Left renal pelvis (tissue), 4 donors: ENCODE measurements around the gene INTS4. TPM values are rescaled to one million over a fixed set of nuclear protein-coding genes. Genes with fewer than 3 reads are reported as not detected.
"Not testable (repeated sequence)": the region's sequence is repeated elsewhere in the genome, so short reads cannot be mapped to it uniquely, and the experiment has no call there.

Source experiments
- DNase-seq, 4 donors: peaks; one replicate each; pipeline ENCODE4 v3.0.0-alpha.2; 2013; ENCODE audit warnings: low read depth in 4 of 4, low spot score in 3 of 4
- polyA plus RNA-seq, 4 donors: library from polyadenylated mRNA; unstranded; fragments of 120-200 nt; gene quantifications; one replicate each; pipeline ENCODE4 v1.2.1, GENCODE V29; 2013; ENCODE audit not compliant: insufficient read length in 4 of 4

Gene INTS4
- polyA plus RNA-seq, 4 donors: 30.5 to 52.4 (median 42.9) TPM

DNA sequence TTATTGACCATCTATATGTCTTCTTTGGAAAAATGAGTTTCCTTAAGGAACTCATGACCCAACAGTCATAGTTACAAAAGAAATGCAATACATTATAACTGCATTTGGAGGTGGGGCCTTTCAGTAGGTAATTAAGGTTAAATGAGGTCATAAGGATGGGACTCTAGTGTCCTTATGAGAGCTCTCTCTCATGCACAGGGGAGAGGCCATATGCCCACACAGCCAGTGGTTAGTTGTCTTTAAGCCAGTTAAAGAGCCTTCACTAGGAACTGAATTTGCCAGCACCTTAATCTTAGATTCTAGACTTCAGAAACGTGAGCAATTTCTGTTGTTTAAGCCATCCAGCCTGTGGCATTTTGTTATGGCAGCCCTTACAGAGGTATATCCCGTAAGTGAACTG is 27.3 kb downstream of the INTS4 start:
- DNase-seq: no peak

DNA sequence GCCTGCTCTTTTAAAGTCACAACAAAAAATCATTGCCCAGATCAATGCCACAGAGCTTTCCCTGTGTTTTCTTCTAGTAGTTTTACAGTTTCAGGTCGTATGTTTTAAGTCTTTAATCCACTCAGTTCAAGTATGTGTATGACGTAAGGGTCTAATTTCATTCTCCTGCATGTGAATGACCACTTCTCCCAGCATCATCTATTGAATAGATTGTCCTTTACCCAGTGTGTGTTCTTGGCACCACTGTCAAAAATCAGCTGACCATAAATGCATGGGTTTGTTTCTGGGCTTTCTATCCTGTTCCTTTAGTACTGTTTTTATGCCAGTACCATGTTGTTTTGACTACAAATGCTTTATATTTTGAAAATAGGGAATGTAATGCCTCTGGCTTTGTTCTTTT is 28.1 kb downstream of the INTS4 start:
- DNase-seq: no peak

DNA sequence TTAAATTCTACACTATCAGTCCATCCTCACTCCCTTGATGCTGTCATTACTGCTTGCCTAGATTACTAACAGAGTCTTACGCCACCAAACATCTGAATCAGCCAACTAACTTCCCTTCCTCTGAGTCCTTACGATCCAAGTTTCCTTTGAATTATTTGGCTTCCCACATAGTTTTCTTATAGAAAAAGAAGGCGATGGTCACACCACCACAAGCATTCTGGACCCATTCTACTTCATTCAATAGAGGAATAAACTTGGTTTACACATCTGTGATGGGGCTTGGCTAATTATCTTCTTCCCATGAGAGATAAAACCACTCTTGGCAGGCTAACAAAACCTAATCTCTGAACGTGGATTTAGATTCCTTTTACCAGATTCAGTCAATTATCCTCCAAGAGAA is 35.0 kb downstream of the INTS4 start:
- DNase-seq: no peak

DNA sequence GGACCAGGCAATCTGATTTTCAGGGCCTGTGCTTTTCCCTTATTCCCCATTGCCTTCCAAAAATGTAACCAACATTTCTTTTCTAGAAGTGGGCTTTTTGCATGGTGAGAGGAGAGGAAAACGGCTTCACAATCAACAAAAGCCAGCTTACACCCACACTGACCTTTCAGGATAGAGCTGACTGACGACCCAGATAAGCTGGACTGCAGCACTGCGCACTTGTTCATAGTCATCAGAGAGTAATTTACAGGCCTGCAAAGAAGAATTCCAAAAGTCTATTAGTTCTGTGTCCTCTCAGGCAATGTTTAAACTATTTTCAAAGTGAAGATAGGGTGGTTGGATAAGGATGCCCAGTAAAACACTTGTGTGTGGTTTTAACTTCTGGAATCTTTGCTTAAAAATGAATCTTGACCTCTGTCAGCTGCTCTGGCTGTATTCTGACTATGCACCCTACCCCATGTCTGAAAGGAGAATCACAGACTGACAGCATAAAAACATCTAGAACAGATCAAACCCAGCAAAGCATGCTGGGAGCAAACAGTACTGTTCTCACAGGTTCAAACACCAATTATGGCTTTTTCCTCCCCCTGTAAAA is 35.8 kb downstream of the INTS4 start:
- not testable (repeated sequence) for DNase-seq

DNA sequence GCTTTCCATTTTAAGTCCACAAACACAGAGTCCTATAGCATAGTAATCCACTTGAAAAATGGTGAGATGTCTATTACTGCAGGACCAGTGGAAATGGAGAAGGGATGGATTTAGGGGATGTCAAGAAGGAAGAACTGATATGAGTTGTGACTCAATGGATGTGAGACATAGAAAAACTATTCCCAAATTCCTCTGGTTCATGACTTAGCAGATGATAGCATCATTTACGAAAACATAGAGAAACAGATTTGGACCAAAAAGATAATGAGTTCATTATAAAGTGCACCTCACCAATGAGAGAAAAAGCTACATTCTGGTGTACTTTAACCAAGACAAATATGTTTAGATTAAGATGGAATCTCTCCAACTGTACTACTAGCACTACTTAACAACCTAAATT is 51.2 kb downstream of the INTS4 start:
- not testable (repeated sequence) for DNase-seq

DNA sequence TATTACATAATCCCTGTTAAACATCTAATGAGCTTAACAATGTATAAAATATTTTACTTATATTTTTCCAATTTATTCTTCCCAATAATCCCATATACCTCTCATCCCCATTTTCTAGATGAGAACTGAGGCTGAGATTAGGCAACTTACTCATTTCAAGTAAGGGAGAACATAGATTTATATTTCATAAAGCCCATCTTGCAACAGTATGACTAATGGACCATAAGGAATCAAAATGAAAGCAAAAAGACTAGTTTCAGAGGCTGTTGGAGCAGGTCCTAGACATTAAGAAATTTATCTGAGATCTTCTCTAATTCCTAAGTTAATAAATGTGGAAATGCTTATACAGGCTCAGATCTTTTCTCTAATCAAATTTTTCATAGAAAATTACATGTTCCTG is 52.0 kb downstream of the INTS4 start:
- not testable (repeated sequence) for DNase-seq

DNA sequence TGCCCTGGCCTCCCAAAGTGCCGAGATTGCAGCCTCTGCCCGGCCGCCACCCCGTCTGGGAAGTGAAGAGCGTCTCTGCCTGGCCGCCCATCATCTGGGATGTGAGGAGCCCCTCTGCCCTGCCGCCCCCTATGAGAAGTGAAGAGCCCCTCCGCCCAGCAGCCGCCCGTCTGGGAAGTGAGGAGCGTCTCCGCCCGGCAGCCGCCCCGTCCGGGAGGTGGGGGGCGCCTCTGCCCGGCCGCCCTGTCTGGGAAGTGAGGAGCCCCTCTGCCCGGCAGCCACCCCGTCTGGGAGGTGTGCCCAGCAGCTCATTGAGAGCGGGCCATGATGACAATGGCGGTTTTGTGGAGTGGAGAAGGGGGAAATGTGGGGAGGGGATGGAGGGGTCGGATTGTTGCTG is 60.9 kb downstream of the INTS4 start:
- DNase-seq: not testable (repeated sequence)

DNA sequence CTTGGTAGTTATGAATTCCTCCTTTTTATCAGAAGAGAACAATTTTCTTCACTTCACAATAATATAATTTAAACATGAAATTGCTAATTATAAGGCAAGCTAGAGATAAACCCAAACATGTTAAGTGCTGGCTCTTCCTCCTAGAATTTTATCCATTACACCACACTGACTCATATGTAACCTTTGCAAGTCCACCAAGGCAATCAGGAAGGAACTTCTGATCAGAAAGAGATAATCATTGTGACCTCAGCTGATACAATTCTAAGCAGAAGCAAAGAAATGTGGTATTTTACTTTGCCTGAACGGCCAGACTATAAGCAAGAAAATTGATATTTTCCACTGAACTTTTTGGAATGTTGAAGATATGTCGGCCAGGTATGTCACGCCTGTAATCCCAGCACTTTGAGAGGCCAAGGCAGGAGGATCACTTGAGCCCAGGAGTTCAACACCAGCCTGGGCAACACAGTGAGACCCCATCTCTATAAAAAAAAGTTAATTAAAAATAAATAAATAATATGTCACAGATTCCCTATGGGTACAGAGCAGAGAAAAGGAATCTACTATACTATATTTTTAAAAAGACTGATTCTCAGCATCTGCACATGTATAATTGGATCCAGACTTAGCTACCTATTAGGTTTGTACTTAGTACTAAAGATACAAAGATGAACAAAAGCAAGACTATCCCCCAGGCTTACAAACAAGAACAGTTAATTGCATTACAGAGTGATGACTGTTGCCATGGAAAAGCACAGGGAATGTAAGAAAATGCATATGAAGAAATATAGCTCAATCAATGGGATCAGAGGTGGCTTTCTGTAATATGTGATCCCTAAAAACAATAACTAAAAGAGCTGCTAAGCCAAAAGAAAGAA is 63.9 kb downstream of the INTS4 start:
- DNase-seq: not testable (repeated sequence)

DNA sequence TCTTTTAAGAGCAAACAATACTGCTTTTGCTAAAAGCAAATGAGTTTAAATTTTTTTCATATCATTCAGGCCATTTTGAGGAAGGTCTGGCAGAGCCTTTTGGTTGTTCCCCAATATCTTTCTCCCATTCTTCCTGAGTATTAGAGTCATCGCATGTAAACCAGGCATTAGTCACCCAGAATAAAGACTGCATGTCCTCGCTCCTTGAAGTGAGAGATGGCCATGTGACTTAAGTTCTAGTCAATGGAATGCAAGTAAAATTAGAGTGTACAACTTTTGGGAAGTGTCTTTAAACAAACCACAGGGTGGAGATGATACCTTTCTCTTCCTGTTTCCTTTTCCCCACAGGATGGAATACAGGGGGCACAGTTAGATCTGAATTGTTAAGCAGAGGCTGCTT is 76.8 kb downstream of the INTS4 start:
- DNase-seq: not testable (repeated sequence)

DNA sequence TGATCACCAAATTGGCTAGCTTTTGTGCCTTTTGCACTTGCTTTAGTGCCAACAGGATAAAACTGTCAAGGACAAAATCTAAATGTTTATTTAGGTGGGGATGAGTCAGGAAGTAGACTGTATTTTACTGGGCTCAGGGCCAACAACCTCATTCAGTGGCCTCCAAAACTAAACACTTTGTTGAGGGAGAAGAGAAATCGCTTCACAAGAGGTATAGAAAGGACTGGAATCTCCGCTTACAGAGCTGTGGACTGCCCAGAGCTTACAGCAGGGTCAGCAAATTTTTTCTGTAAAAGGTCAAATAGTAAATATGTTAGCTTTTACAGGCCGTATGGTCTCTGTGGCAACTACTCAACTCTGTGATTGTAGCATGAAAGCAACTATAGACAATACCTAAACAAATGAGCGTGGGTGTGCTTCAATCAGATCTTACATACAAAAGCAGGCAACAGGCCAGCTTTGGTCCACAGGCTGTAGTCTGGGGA is 80.1 kb downstream of the INTS4 start:
- peak in 1 of 4 donors; percentile 12 for DNase-seq

DNA sequence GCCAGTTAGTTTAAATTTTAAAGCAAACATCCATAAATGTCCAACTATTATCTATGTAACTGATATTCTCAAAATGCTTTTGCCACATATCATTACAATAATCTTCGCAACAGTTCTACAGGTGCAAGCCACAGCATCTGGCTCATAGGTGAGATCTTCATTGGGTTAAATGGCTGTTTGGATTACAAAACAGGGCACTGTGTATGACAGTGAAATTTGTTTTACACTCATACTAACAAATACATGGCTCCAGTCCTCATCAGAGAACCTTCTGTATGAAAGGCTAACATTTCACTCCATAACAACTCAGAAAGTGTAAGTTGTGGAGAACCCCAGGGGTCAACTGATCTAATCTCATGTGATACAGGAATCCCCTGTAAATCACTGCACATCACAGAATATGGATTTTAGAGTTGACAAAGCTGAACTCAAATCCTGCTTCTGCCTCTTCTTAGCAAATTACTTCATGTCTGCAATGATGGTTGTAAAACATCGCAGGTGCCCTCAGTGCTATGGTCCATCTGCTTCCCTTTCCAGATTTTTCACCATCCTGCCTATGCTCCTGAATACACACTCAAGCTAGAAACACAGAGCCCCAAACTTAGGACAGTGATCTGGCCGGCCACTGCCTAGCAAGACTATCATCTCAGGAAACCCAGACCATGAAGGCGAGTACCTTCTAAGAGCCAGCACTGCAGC is 80.7 kb downstream of the INTS4 start:
- not testable (repeated sequence) for DNase-seq

DNA sequence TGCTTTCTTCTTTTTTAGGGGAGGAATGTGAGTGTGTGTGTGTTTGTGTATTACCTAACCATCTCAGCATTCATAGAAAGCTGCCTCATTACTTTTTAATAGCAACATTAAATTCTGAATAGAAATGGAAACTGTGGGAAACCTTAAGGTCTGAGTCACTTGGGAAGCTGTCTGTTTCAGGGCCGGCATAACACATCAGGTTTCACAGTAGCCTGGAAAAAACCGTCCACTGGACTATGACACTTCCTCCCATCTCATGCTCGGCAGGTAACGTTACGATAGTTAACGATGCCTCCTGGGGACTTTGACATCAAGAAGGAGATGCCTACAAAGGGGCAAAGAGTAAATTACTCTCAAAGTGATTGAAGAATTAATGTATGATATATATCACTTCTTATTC is 83.6 kb downstream of the INTS4 start:
- not testable (repeated sequence) for DNase-seq

DNA sequence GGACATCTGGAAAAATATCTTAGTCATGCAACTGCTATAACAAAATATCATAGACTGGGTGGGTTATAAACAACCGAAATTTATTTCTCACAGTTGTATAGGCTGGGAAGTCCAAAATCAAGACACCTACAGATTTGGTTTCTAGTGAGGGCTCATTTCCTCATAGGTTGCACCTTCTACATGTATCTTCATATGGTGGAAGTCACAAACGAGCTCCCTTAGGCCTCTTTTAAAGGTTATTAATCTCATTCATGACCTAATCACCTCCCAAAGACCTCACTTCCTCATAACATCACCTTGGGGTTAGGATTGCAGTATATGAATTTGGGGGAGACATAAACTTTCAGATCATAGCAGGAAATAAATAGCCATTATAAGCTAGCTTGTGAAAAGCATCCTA is 85.2 kb downstream of the INTS4 start:
- no peak for DNase-seq

DNA sequence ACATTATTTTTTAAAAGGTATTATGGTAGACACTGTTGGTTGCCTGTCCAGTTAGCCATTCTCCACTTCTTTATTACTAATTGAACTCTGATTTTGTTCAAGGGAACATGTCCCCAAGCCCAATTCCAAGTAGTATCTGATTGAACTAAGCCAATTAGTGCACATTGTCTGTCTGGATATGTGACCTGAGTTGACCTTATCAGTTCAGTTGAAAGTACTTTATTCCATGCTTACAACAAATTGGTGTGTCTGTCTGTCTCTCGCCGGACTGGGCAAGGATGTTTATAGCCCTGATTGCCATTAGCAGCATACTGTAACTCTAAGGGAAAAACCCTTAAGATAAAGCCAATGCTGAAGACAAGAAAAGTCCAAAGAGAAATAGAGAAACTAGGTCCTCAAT is 85.6 kb downstream of the INTS4 start:
- DNase-seq: no peak

DNA sequence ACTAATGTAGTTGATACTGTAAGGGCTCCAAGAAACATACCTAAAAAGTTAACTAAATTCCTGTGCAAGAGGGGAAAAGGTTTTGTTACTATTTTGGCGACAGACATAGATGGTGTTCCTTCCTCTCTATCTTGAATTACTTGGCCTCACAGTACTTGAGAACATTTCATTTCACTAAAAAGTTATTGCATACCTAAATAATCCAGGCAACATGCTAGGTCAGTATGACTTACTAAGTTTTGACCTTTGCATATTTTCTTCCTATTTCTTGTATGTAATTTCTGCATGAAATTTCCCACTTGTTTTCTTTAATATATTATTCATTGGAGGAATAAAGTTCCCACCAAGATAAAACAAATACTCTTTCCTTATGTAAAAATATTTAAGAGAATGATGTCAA is 99.5 kb downstream of the INTS4 start:
- DNase-seq: not testable (repeated sequence)

DNA sequence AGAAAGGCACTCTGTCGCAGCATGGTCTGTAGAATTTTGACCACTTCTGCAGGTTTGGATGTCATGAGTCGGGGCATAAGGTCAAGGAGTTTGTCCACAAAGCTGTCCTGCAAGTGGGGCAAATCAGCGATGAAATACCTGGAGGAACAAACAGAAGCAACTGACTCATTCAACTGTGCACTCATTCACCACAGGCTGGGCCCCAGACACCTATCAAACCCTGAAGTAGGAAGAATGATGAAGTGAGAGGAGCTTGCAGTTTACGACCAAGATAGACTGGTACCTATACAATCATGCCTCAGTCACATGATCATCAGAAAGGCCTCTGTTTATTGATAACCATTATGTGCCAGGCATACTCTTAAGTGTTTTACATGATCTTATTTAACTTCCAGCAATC is 102.8 kb downstream of the INTS4 start:
- not testable (repeated sequence) for DNase-seq

DNA sequence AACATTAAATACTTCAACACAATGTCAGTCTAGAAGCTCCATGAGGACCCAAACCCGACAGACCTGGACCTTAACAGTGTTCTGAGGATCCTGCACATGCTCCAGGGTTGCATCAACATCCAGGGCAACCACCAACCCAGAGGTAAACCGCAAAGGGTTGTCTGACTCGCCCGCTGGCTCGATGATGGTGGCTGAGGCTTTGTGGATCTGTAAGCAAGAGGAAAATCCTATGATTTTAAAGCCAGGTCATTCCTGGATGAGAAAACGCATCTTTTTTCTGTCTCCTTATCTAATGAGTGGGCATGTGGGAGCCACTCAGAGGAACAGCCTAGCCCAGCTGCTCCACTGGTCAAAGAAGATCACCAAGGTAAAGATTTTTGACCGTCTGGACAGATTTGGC is 103.2 kb downstream of the INTS4 start:
- not testable (repeated sequence) for DNase-seq

DNA sequence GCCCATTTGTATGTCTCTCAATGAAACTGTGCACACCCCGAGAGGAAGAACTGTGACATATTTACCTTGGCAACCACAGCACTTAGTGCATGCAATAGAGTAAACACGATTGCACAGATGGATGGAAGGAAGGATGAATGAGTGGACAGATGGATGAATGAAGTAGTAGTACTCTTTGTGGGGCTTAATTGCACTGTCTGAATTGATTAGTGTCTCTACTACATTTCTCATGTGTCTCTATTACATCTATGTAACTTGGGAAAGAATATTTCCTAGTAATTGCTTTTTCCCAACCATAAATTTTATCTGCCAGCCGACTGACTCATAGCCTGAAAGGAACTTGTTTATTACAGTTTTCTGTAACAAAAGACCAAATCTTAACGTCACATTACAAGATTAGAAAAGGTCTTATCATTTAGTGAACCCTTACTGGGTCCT is 103.8 kb downstream of the INTS4 start:
- not testable (repeated sequence) for DNase-seq

DNA sequence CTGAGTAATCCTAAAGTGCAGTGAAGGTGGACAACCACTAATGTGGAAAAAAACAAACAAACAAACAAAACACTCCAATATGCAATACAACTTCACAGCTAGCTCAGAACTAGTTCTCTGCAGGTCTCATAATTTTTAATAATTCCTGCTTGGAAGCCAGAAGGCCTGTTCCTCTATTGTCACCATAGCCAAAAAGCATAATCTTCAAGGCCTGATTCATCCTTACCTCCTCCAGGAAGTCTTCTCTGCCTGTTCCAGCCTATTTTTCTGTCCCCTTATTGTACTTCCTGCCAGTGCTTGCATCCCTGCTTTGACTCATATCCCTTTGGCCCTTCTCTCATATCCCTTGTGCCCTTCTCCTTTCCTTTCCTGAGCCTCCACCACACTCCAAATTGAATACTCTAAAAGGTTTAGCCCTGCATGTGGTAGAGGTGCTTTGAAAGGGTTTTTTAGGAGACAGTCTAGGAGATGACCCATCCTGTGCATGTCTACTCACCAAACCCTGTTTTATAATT is 104.3 kb downstream of the INTS4 start:
- DNase-seq: not testable (repeated sequence)

DNA sequence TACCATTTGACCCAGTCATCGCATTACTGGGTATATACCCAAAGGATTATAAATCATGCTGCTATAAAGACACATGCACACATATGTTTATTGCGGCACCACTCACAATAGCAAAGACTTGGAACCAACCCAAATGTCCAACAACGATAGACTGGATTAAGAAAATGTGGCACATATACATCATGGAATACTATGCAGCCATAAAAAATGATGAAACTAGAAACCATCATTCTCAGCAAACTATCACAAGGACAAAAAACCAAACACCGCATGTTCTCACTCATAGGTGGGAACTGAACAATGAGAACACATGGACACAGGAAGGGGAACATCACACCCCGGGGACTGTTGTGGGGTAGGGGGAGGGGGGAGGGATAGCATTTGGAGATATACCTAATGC is 105.4 kb downstream of the INTS4 start:
- DNase-seq: not testable (repeated sequence)

DNA sequence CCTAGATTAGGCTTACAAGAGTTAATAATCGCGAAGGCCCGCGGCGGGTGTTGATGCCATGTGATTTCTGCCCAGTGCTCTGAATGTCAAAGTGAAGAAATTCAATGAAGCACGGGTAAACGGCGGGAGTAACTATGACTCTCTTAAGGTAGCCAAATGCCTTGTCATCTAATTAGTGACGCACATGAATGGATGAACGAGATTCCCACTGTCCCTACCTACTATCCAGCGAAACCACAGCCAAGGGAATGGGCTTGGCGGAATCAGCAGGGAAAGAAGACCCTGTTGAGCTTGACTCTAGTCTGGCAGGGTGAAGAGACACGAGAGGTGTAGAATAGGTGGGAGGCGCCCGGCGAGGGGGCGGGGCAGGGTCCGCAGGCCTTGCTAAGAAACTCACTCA is 108.1 kb downstream of the INTS4 start:
- no peak for DNase-seq
